Effector memory CD4-positive, alpha-beta T cell (primary cell): ENCODE results near the gene AMPD2.

Experiments
- DNase-seq, 3 donors: peaks; one replicate each; pipeline ENCODE4 v3.0.0-alpha.2; 2020
- H3K27ac ChIP-seq: 2 replicates; pipeline ENCODE4 v1.7.0; 2013; ENCODE audit warnings: mild to moderate bottlenecking, low read length, moderate library complexity; ENCODE audit not compliant: insufficient read depth, poor library complexity, severe bottlenecking
- H3K27me3 ChIP-seq: replicated peaks from 2 replicates; pipeline ENCODE4 v1.7.0; 2013; ENCODE audit warnings: mild to moderate bottlenecking, low read length; ENCODE audit not compliant: insufficient read depth, control insufficient read depth, poor library complexity, severe bottlenecking
- H3K36me3 ChIP-seq: 2 replicates; pipeline ENCODE4 v1.7.0; 2013; ENCODE audit warnings: mild to moderate bottlenecking, low read length, moderate library complexity; ENCODE audit not compliant: control insufficient read depth, insufficient read depth
- H3K4me1 ChIP-seq: 2 replicates; pipeline ENCODE4 v1.7.0; 2013; ENCODE audit warnings: low read length, mild to moderate bottlenecking; ENCODE audit not compliant: control insufficient read depth, insufficient read depth, poor library complexity, severe bottlenecking
- H3K4me3 ChIP-seq: 2 replicates; pipeline ENCODE4 v1.7.0; 2013; ENCODE audit warnings: low read length, low read depth, mild to moderate bottlenecking; ENCODE audit not compliant: insufficient read depth, poor library complexity, severe bottlenecking
- H3K9me3 ChIP-seq: 2 replicates; pipeline ENCODE4 v1.7.0; 2013; ENCODE audit warnings: mild to moderate bottlenecking, low read length, moderate library complexity; ENCODE audit not compliant: control insufficient read depth

The AMPD2 gene

GRCh38 chr1:109630081-109630897, 10.7 kb downstream of the AMPD2 start:
- DNase-seq: no peak
- Histone ChIP-seq H3K4me3 (no peak overlapping the region), H3K9me3 (no peaks in the 10 kb centered on the region), H3K27ac (no peak overlapping the region), H3K36me3 (peaks cover 66% of the 10 kb centered on the region), H3K27me3 (no peaks in the 10 kb centered on the region), H3K4me1 (peaks cover 9% of the 10 kb centered on the region)

- peaks cover 59% of the 10 kb centered on the region for H3K36me3 ChIP-seq
- H3K27ac ChIP-seq: no peak overlapping the region
- no peaks in the 10 kb centered on the region for H3K9me3 ChIP-seq
- no peak overlapping the region for H3K4me3 ChIP-seq
- no peak for DNase-seq
- no peaks in the 10 kb centered on the region for H3K27me3 ChIP-seq
- peaks cover 9% of the 10 kb centered on the region for H3K4me1 ChIP-seq
Measured at GRCh38 chr1:109630898-109631512, 11.4 kb downstream of the AMPD2 start.

GRCh38 chr1:109631513-109632505, 12.2 kb downstream of the AMPD2 start:
- H3K4me3 ChIP-seq: no peak overlapping the region
- peaks cover 9% of the 10 kb centered on the region for H3K4me1 ChIP-seq

GRCh38 chr1:109632671-109633346, 13.2 kb downstream of the AMPD2 start:
- H3K27me3 ChIP-seq: no peaks in the 10 kb centered on the region
- no peak overlapping the region for H3K4me3 ChIP-seq
- no peak for DNase-seq
- no peak overlapping the region for H3K27ac ChIP-seq
- peaks cover 9% of the 10 kb centered on the region for H3K4me1 ChIP-seq
- peaks cover 41% of the 10 kb centered on the region for H3K36me3 ChIP-seq
- no peaks in the 10 kb centered on the region for H3K9me3 ChIP-seq

More at GRCh38 chr1:109631513-109632505, 12.2 kb downstream of the AMPD2 start:
- H3K27ac ChIP-seq: no peak overlapping the region
- no peaks in the 10 kb centered on the region for H3K27me3 ChIP-seq
- no peaks in the 10 kb centered on the region for H3K9me3 ChIP-seq
- peaks cover 51% of the 10 kb centered on the region for H3K36me3 ChIP-seq
- DNase-seq: no peak

- H3K27ac ChIP-seq: no peak overlapping the region
- no peaks in the 10 kb centered on the region for H3K9me3 ChIP-seq
- peaks cover 26% of the 10 kb centered on the region for H3K36me3 ChIP-seq
- DNase-seq: no peak
- H3K27me3 ChIP-seq: no peaks in the 10 kb centered on the region
- H3K4me1 ChIP-seq: peaks cover 9% of the 10 kb centered on the region
- no peak overlapping the region for H3K4me3 ChIP-seq
Measured at GRCh38 chr1:109634292-109634691, 14.7 kb downstream of the AMPD2 start.

DNA sequence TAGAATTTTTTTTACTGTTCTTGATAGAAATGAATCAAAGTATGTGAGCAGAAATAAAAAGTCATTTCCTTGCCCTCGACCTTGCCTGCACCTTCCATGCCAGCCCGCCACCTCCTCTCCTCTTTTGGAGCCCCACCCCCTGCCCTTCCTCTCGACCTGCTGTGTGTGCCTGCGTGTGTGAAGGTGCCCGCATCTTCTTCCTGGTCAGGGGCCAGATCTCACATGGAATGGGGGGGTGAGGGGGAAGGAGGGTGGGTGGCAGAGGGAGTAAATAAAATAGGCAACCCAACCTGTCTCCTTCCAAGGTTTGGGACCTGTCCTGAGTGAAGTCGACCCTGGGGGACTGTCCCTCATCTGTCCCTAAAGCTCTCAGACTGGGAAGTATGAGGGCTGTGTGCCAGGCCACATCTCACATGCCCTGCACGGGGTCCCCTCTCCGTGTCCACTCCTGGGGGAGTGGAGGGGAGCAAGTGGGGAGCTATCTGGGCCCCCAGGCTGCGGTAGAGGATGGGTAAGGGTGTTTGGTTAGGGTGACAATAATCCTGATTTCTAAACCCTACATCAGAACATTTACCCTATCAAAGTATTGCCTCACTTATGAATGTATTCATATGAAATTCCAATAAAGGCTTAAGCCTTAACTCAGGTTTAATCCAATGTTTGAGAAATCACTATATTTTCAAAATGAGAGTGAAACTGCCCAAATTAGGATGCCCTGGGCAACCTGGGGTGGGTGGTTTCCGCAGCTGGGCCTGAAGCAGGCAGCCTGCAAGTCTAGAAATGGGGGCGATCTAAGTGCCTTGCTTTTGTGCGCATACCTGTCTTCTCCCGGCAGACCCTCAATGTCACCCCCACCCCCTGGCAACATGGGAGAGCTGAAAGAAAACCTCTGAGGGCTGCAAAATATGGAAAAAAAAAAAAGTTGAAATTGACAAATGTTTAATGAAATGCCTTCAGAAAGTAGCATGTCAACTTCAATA, 15.4 kb downstream of the AMPD2 start:
- no peaks in the 10 kb centered on the region for H3K9me3 ChIP-seq
- H3K27ac ChIP-seq: no peak overlapping the region
- no peaks in the 10 kb centered on the region for H3K27me3 ChIP-seq
- no peak overlapping the region for H3K4me3 ChIP-seq
- peaks cover 12% of the 10 kb centered on the region for H3K4me1 ChIP-seq
- peaks cover 19% of the 10 kb centered on the region for H3K36me3 ChIP-seq
- DNase-seq: no peak

DNA sequence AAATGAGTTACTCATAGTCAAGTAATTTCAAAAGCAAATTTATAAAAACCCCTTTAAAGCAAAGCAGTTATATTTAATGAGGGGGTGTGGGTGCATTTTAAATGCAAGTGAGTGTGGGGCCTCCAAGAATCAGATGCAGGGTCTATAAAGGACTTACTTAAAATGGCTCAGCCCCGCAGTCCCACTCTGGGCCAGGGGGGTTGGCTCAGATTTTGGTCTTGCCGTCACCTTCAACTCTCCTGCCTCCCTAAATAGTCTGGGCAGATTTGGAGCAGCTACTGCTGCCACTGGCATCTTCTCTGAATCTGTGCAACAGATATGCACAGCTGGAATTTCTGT, 16.2 kb downstream of the AMPD2 start:
- Histone ChIP-seq H3K4me1 (peaks cover 13% of the 10 kb centered on the region), H3K4me3 (no peak overlapping the region), H3K9me3 (no peaks in the 10 kb centered on the region), H3K36me3 (peaks cover 16% of the 10 kb centered on the region), H3K27me3 (no peaks in the 10 kb centered on the region), H3K27ac (no peak overlapping the region)
- DNase-seq: no peak

GRCh38 chr1:109636201-109636952, 16.7 kb downstream of the AMPD2 start:
- Histone ChIP-seq H3K4me1 (peaks cover 13% of the 10 kb centered on the region), H3K4me3 (no peak overlapping the region), H3K27ac (no peak overlapping the region), H3K9me3 (no peaks in the 10 kb centered on the region), H3K36me3 (peaks cover 11% of the 10 kb centered on the region), H3K27me3 (no peaks in the 10 kb centered on the region)
- no peak for DNase-seq
